Lower lobe of right lung (tissue), 2 donors: ENCODE measurements around the gene ZNF267. TPM values are rescaled to one million over a fixed set of nuclear protein-coding genes. Genes with fewer than 3 reads are reported as not detected.
"Not testable (repeated sequence)": the region's sequence is repeated elsewhere in the genome, so short reads cannot be mapped to it uniquely, and the experiment has no call there.

Source experiments
- ATAC-seq, 2 donors: fragments of 200-7000 bp; cut with Tn5 transposase; one replicate each; pipeline ENCODE4 v1.9.1; 2020 to 2022; ENCODE audit warnings: mild to moderate bottlenecking in 2 of 2, moderate library complexity in 2 of 2
- DNase-seq: peaks from one replicate; pipeline ENCODE4 v3.0.0-alpha.2; 2020
- H3K27ac ChIP-seq: fragments of 200-600 bp; one replicate; pipeline ENCODE4 v1.8.0; 2022
- H3K27me3 ChIP-seq: fragments of 200-600 bp; one replicate; pipeline ENCODE4 v1.8.0; 2022; ENCODE audit warnings: low read depth
- H3K36me3 ChIP-seq: fragments of 200-600 bp; one replicate; pipeline ENCODE4 v1.8.0; 2022; ENCODE audit warnings: mild to moderate bottlenecking
- H3K4me1 ChIP-seq: fragments of 200-600 bp; one replicate; pipeline ENCODE4 v1.8.0; 2022
- H3K4me3 ChIP-seq: fragments of 200-600 bp; one replicate; pipeline ENCODE4 v1.8.0; 2022; ENCODE audit warnings: mild to moderate bottlenecking
- H3K9me3 ChIP-seq: fragments of 200-600 bp; one replicate; pipeline ENCODE4 v1.8.0; 2022
- CTCF ChIP-seq: fragments of 200-600 bp; IDR thresholded peaks from one replicate; pipeline ENCODE4 v1.8.0; 2022; ENCODE audit warnings: antibody characterized with exemption, mild to moderate bottlenecking
- intact Hi-C: fragments of 100-400 bp; cut with DNase I; formaldehyde crosslinking; loops from one replicate; pipeline ENCODE4 v1.11.0; 2022
- total RNA-seq: library from RNA; stranded (reverse); fragmentation: NEBNext Ultra II Directional; extraction: Animal tissue kit (Norgen Biotek cat#: 25700); gene quantifications from one replicate; pipeline ENCODE4 v1.2.1, GENCODE V29; 2021
- donor health status: DM: no; HTN: yes; CAD: no; lungs with severe emphysema.

Gene ZNF267
- total RNA-seq, 1 donor from 2014 or later: 17.0 TPM

- DNase-seq (no peak), ATAC-seq (no peak)
- Histone ChIP-seq H3K4me1 (no peaks in the 10 kb centered on the region), H3K9me3 (peaks cover 32% of the 10 kb centered on the region), H3K36me3 (peaks cover 53% of the 10 kb centered on the region), H3K27me3 (no peaks in the 10 kb centered on the region), H3K27ac (no peak overlapping the region), H3K4me3 (no peak overlapping the region)
- TF ChIP-seq CTCF: no peak
- intact Hi-C loops: no loop called here
Measured at GRCh38 chr16:31897283-31897682, 23.7 kb downstream of the ZNF267 start.

- H3K4me1 ChIP-seq: no peaks in the 10 kb centered on the region
- H3K27me3 ChIP-seq: no peaks in the 10 kb centered on the region
- intact Hi-C loops: no loop called here
- peaks cover 30% of the 10 kb centered on the region for H3K36me3 ChIP-seq
- H3K9me3 ChIP-seq: peaks cover 42% of the 10 kb centered on the region
- DNase-seq (no peak), ATAC-seq (no peak)
- no peak overlapping the region for H3K4me3 ChIP-seq
- TF ChIP-seq CTCF: no peak
- H3K27ac ChIP-seq: no peak overlapping the region
Measured at GRCh38 chr16:31899505-31899904, 25.9 kb downstream of the ZNF267 start.

GRCh38 chr16:31904571-31904970 lies 31.0 kb downstream of the ZNF267 start:
- DNase-seq, H3K4me1 ChIP-seq, H3K36me3 ChIP-seq, intact Hi-C loops, ATAC-seq, H3K27ac ChIP-seq, H3K27me3 ChIP-seq, H3K4me3 ChIP-seq: not testable (repeated sequence)
- H3K9me3 ChIP-seq: peaks cover 57% of the 10 kb centered on the region

GRCh38 chr16:31913668-31914067 lies 40.1 kb downstream of the ZNF267 start:
- H3K9me3 ChIP-seq: peaks cover 99% of the 10 kb centered on the region
- H3K27ac ChIP-seq: no peak overlapping the region
- no peaks in the 10 kb centered on the region for H3K27me3 ChIP-seq
- no peak for TF ChIP-seq CTCF
- DNase-seq (no peak), ATAC-seq (no peak)
- H3K4me3 ChIP-seq: no peak overlapping the region
- H3K4me1 ChIP-seq: no peaks in the 10 kb centered on the region
- intact Hi-C loops: no loop called here
- peaks cover 31% of the 10 kb centered on the region for H3K36me3 ChIP-seq

- peaks cover 95% of the 10 kb centered on the region for H3K9me3 ChIP-seq
- no peak for TF ChIP-seq CTCF
- no peak for DNase-seq
- ATAC-seq: no peak
- no peaks in the 10 kb centered on the region for H3K4me1 ChIP-seq
- no peaks in the 10 kb centered on the region for H3K27me3 ChIP-seq
- intact Hi-C loops: no loop called here
- no peak overlapping the region for H3K4me3 ChIP-seq
- H3K36me3 ChIP-seq: peaks cover 31% of the 10 kb centered on the region
- no peak overlapping the region for H3K27ac ChIP-seq
Measured at GRCh38 chr16:31916056-31916488, 42.5 kb downstream of the ZNF267 start.

- intact Hi-C loops: no loop called here
- Histone ChIP-seq H3K4me3 (no peak overlapping the region), H3K36me3 (peaks cover 10% of the 10 kb centered on the region), H3K27me3 (no peaks in the 10 kb centered on the region), H3K9me3 (peaks cover 94% of the 10 kb centered on the region), H3K4me1 (no peaks in the 10 kb centered on the region), H3K27ac (no peak overlapping the region)
- TF ChIP-seq CTCF: no peak
- no peak for ATAC-seq
- DNase-seq: no peak
Measured at GRCh38 chr16:31920373-31920772, 46.8 kb downstream of the ZNF267 start.

- H3K36me3 ChIP-seq, H3K27ac ChIP-seq, H3K4me3 ChIP-seq, H3K27me3 ChIP-seq, ATAC-seq, DNase-seq, H3K9me3 ChIP-seq, intact Hi-C loops, H3K4me1 ChIP-seq: not testable (repeated sequence)
Measured at GRCh38 chr16:31951806-31952205, 78.2 kb downstream of the ZNF267 start.

- DNase-seq, intact Hi-C loops, H3K4me1 ChIP-seq, H3K4me3 ChIP-seq, H3K9me3 ChIP-seq, ATAC-seq, H3K27me3 ChIP-seq, H3K36me3 ChIP-seq, H3K27ac ChIP-seq: not testable (repeated sequence)
Measured at GRCh38 chr16:31952206-31952605, 78.6 kb downstream of the ZNF267 start.

- ATAC-seq, H3K9me3 ChIP-seq, H3K27me3 ChIP-seq, H3K27ac ChIP-seq, H3K4me3 ChIP-seq, DNase-seq, intact Hi-C loops, H3K36me3 ChIP-seq, H3K4me1 ChIP-seq: not testable (repeated sequence)
Measured at GRCh38 chr16:31956221-31956620, 82.6 kb downstream of the ZNF267 start.
